ENCODE results near the gene PLPPR1.

GRCh38 chr9:101083448-101084202 is 55.1 kb downstream of the PLPPR1 start:
- no peak for TF ChIP-seq CTCF (IDR thresholded peaks at IDR 0.05)
- TF ChIP-seq POLR2A (IDR thresholded peaks at IDR 0.05): no peak
